Measurements from ENCODE around the gene ID3.

- TF ChIP-seq CTCF (IDR thresholded peaks at IDR 0.05; ENCODE audit: low read depth, low read length) (no peak), POLR2A (IDR thresholded peaks at IDR 0.05; ENCODE audit: extremely low read depth, insufficient read length) (no peak), MAX (IDR thresholded peaks at IDR 0.05; ENCODE audit: low read depth, low read length) (no peak), MYC (IDR thresholded peaks at IDR 0.05; ENCODE audit: low read depth, low read length) (no peak)
Measured at GRCh38 chr1:23559985-23560741, 862 bp upstream of the ID3 start.

Measured in NB4 (cell line).